ENCODE measurements around the gene UBTF. TPM values are rescaled to one million over a fixed set of nuclear protein-coding genes. Genes with fewer than 3 reads are reported as not detected.
A peak's percentile ranks its signal among the peaks of the same experiment; 100 is the strongest.

Gene UBTF
- total and polyA plus RNA-seq, 9 of the 15 experiments (the other 6 are each of a cell fraction or from before 2014, with no cell fraction given): 1.2 to 113 (median 83.6) TPM

DNA sequence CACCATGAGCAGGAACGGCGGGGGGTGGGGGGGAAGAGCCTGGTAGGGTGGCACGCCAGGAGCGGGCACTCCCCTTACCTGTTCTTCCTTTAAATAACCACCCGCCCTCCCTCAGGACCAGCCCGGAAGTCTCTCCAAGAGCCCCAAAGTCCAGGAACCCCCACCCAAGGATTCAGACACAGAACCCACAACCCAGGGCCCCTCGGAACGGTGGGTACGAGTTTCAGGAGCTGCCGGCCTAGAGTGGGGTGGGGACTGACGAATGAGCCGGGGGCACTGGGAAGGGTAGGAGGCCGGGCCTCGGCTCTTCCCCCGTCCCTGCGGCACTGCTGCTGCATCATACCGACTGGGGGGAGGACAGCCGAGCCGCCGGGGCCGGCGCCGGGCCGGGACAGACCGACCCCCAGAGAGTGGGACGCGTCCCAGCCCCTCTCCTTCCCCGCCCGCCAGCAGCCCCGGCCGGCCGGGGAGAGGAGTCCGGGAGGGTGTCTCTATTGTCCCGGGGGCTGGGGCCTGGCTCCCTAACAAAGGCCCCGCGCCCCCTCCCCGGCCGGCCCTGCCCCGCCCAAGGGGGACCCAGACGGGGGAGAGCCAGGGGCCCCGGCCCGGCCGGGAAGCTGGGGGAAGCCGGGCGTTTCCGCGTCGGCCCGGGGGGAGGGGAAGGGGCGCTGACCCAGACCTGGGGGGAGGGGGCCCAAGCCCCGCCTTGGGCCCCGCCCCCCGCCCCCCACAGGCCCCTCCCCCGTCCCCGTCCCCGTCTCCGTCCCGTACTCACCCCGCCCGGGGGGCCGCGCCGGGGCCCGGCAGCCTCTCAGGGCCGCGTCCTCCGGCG is 20.5 kb downstream of the UBTF start (continued):
- TF ChIP-seq CCNT2 (IDR thresholded peaks at IDR 0.05; ENCODE audit: borderline replicate concordance, extremely low read depth, insufficient read length, low read depth, low read length): no peak
- TF ChIP-seq SRSF9 (IDR thresholded peaks at IDR 0.05; ENCODE audit: borderline replicate concordance, low read depth, low read length): no peak
- TF ChIP-seq ZZZ3 (IDR thresholded peaks at IDR 0.05): no peak
- no peak for TF ChIP-seq SPI1 (IDR thresholded peaks at IDR 0.05; ENCODE audit: borderline replicate concordance, low read depth, low read length)
- no peak for TF ChIP-seq ARID2 (IDR thresholded peaks at IDR 0.05)
- no peak for TF ChIP-seq CSDE1 (IDR thresholded peaks at IDR 0.05)
- TF ChIP-seq HMBOX1 (IDR thresholded peaks at IDR 0.05): no peak
- TF ChIP-seq, protein P1, sequence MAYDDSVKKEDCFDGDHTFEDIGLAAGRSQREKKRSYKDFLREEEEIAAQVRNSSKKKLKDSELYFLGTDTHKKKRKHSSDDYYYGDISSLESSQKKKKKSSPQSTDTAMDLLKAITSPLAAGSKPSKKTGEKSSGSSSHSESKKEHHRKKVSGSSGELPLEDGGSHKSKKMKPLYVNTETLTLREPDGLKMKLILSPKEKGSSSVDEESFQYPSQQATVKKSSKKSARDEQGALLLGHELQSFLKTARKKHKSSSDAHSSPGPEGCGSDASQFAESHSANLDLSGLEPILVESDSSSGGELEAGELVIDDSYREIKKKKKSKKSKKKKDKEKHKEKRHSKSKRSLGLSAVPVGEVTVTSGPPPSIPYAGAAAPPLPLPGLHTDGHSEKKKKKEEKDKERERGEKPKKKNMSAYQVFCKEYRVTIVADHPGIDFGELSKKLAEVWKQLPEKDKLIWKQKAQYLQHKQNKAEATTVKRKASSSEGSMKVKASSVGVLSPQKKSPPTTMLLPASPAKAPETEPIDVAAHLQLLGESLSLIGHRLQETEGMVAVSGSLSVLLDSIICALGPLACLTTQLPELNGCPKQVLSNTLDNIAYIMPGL (CRISPR knock-in tag; IDR thresholded peaks at IDR 0.05): no peak
- no peak for TF ChIP-seq HDAC6 (IDR thresholded peaks at IDR 0.05; ENCODE audit: low read depth, low read length)
- TF ChIP-seq, protein P2, sequence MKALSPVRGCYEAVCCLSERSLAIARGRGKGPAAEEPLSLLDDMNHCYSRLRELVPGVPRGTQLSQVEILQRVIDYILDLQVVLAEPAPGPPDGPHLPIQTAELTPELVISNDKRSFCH (CRISPR knock-in tag; IDR thresholded peaks at IDR 0.05): no peak
- TF ChIP-seq, protein P2 (tag; IDR thresholded peaks at IDR 0.05): no peak
- peak in 1 of 2 experiments; percentile 76; a peak in 2 of 4 replicates for TF ChIP-seq KDM1A (IDR thresholded peaks at IDR 0.05)
- peak in 1 of 3 experiments; percentile 28; a peak in 2 of 6 replicates for TF ChIP-seq ZBTB11 (CRISPR knock-in tag; IDR thresholded peaks at IDR 0.05)
- TF ChIP-seq, protein P3, sequence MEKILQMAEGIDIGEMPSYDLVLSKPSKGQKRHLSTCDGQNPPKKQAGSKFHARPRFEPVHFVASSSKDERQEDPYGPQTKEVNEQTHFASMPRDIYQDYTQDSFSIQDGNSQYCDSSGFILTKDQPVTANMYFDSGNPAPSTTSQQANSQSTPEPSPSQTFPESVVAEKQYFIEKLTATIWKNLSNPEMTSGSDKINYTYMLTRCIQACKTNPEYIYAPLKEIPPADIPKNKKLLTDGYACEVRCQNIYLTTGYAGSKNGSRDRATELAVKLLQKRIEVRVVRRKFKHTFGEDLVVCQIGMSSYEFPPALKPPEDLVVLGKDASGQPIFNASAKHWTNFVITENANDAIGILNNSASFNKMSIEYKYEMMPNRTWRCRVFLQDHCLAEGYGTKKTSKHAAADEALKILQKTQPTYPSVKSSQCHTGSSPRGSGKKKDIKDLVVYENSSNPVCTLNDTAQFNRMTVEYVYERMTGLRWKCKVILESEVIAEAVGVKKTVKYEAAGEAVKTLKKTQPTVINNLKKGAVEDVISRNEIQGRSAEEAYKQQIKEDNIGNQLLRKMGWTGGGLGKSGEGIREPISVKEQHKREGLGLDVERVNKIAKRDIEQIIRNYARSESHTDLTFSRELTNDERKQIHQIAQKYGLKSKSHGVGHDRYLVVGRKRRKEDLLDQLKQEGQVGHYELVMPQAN (IDR thresholded peaks at IDR 0.05; ENCODE audit: borderline replicate concordance): no peak
- no peak for TF ChIP-seq ZNF766 (CRISPR knock-in tag; conservative IDR thresholded peaks at IDR 0.05)
- TF ChIP-seq ZFP30 (CRISPR knock-in tag; IDR thresholded peaks at IDR 0.05; ENCODE audit: borderline replicate concordance): no peak
- no peak for TF ChIP-seq ZC3H8 (IDR thresholded peaks at IDR 0.05)
- TF ChIP-seq PTTG1 (tag; IDR thresholded peaks at IDR 0.05; ENCODE audit: low read depth): no peak

All from K562 (cell line).